A673 (cell line): ENCODE results near the gene ATP8A2. TPM values are rescaled to one million over a fixed set of nuclear protein-coding genes. Genes with fewer than 3 reads are reported as not detected.
A peak's percentile ranks its signal among the peaks of the same experiment; 100 is the strongest.

ENCODE experiments used
- BruUV-seq: library from RNA; stranded (reverse); fragments of 400-500 nt; replicated peaks from 2 replicates; lab custom pipeline; 2021; lab: Mats Ljungman, UMichigan
- CTCF ChIA-PET: fragments of 300-600 bp; sonication (Branson Sonifier 250); formaldehyde crosslinking; loops from one replicate; lab custom pipeline; 2022; ENCODE audit warnings: antibody characterized with exemption; lab: Charles Lee
- POLR2A ChIA-PET: fragments of 300-600 bp; sonication (Branson Sonifier 250); formaldehyde crosslinking; loops from one replicate; lab custom pipeline; 2022; ENCODE audit warnings: antibody characterized with exemption; ENCODE audit not compliant: low non-redundant PET; lab: Charles Lee
- DNase-seq: peaks from one replicate; pipeline ENCODE4 v3.0.0-alpha.2; 2015; ENCODE audit warnings: low spot score
- H3K27ac ChIP-seq: fragments of 200-600 bp; sonication (generic); 2 replicates; pipeline ENCODE4 v1.5.1; 2016; ENCODE audit warnings: mixed run types, low read depth, mild to moderate bottlenecking, mixed read lengths, antibody characterized with exemption, low read length; ENCODE audit not compliant: poor library complexity, severe bottlenecking
- H3K27me3 ChIP-seq: fragments of 200-600 bp; sonication (generic); replicated peaks from 2 replicates; pipeline ENCODE4 v1.6.1; 2017; ENCODE audit warnings: mixed run types, low read depth, mild to moderate bottlenecking, mixed read lengths, antibody characterized with exemption, low read length; ENCODE audit not compliant: insufficient read depth, poor library complexity
- H3K36me3 ChIP-seq: fragments of 200-600 bp; sonication (generic); 2 replicates; pipeline ENCODE4 v1.6.1; 2016; ENCODE audit warnings: mixed run types, mild to moderate bottlenecking, mixed read lengths, antibody characterized with exemption, low read length; ENCODE audit not compliant: insufficient read depth, poor library complexity, severe bottlenecking
- H3K4me1 ChIP-seq: fragments of 200-600 bp; sonication (generic); 2 replicates; pipeline ENCODE4 v1.6.1; 2017; ENCODE audit warnings: mixed run types, mild to moderate bottlenecking, mixed read lengths, antibody characterized with exemption, low read length; ENCODE audit not compliant: insufficient read depth, poor library complexity, severe bottlenecking
- H3K4me3 ChIP-seq: fragments of 200-600 bp; sonication (generic); 2 replicates; pipeline ENCODE4 v1.5.1; 2016; ENCODE audit warnings: low read depth, mixed run types, mild to moderate bottlenecking, mixed read lengths, low read length; ENCODE audit not compliant: poor library complexity, severe bottlenecking
- H3K9me3 ChIP-seq: fragments of 200-600 bp; sonication (generic); 2 replicates; pipeline ENCODE4 v1.6.1; 2016; ENCODE audit warnings: mixed run types, low read depth, mild to moderate bottlenecking, mixed read lengths, antibody characterized with exemption, low read length; ENCODE audit not compliant: poor library complexity, severe bottlenecking
- CTCF ChIP-seq: fragments of 300-800, 200-600 bp; sonication (generic); conservative IDR thresholded peaks from 2 replicates; pipeline ENCODE4 v1.5.1; 2017; ENCODE audit warnings: low read depth, mild to moderate bottlenecking, antibody characterized with exemption, low read length, moderate library complexity, mixed read lengths
- EZH2 ChIP-seq: fragments of 200-600 bp; sonication (generic); IDR thresholded peaks from 2 replicates; pipeline ENCODE4 v1.6.1; 2017; ENCODE audit warnings: borderline replicate concordance, low read depth, mild to moderate bottlenecking, mixed read lengths, antibody characterized with exemption, low read length; ENCODE audit not compliant: poor library complexity, severe bottlenecking
- intact Hi-C: fragments of 100-400 bp; cut with micrococcal nuclease; formaldehyde crosslinking; loops from one replicate; pipeline ENCODE4 v1.10.0; 2022; ENCODE audit not compliant: unreplicated experiment
- total RNA-seq: library from RNA; stranded (reverse); gene quantifications from 2 replicates; pipeline ENCODE4 v1.2.3, GENCODE V29; 2021

ATP8A2 gene
- total RNA-seq, 1 experiment from 2014 or later, result 0.92 TPM

- no peak overlapping the region for H3K27ac ChIP-seq
- POLR2A ChIA-PET, result no interaction called here
- H3K4me1 ChIP-seq, result no peaks in the 10 kb centered on the region
- H3K4me3 ChIP-seq, result no peak overlapping the region
- no peaks in the 10 kb centered on the region for H3K9me3 ChIP-seq
- no peak for TF ChIP-seq CTCF
- no peak for TF ChIP-seq EZH2
- BruUV-seq, result no TSS peak
- no peaks in the 10 kb centered on the region for H3K36me3 ChIP-seq
- H3K27me3 ChIP-seq, result peaks cover 10% of the 10 kb centered on the region
- no peak for DNase-seq
- intact Hi-C loops, result no loop called here
- CTCF ChIA-PET, result no interaction called here
Observed at GRCh38 chr13:25619897-25620296, 248.1 kb downstream of the ATP8A2 start.

- DNase-seq, result no peak
- intact Hi-C loops, result no loop called here
- no peaks in the 10 kb centered on the region for H3K36me3 ChIP-seq
- no TSS peak for BruUV-seq
- TF ChIP-seq EZH2, result no peak
- TF ChIP-seq CTCF, result no peak
- H3K4me3 ChIP-seq, result no peak overlapping the region
- ChIA-PET CTCF (no interaction called here), POLR2A (no interaction called here)
- H3K27me3 ChIP-seq, result no peaks in the 10 kb centered on the region
- no peak overlapping the region for H3K27ac ChIP-seq
- H3K9me3 ChIP-seq, result no peaks in the 10 kb centered on the region
- peaks cover 4% of the 10 kb centered on the region for H3K4me1 ChIP-seq
Observed at GRCh38 chr13:25625414-25625813, 253.6 kb downstream of the ATP8A2 start.

GRCh38 chr13:25630329-25630900 lies 258.6 kb downstream of the ATP8A2 start:
- H3K27ac ChIP-seq, result no peak overlapping the region
- CTCF ChIA-PET, result no interaction called here
- H3K4me3 ChIP-seq, result no peak overlapping the region
- intact Hi-C loops, result no loop called here
- no peaks in the 10 kb centered on the region for H3K36me3 ChIP-seq
- H3K27me3 ChIP-seq, result no peaks in the 10 kb centered on the region
- BruUV-seq, result no TSS peak
- TF ChIP-seq EZH2, result no peak
- no peak for TF ChIP-seq CTCF
- peaks cover 19% of the 10 kb centered on the region for H3K4me1 ChIP-seq
- POLR2A ChIA-PET, result no interaction called here
- no peaks in the 10 kb centered on the region for H3K9me3 ChIP-seq
- peak; percentile 43 for DNase-seq
